Measurements from ENCODE around the gene SEPTIN8.

Gene SEPTIN8

GRCh38 chr5:132821791-132822190, 44.8 kb upstream of the SEPTIN8 start:
- DNase-seq, result no peak
- no peak overlapping the region for H2BK5ac ChIP-seq (ENCODE audit: low read depth, low read length, poor library complexity)
- no peak overlapping the region for H3K23ac ChIP-seq (ENCODE audit: low read length)
- no peak overlapping the region for H2AK5ac ChIP-seq (ENCODE audit: low read length)
- no peak overlapping the region for H3K4me3 ChIP-seq (ENCODE audit: low read depth, low read length)
- no peak overlapping the region for H3K4me2 ChIP-seq (ENCODE audit: low read length)
- no CpG with 5 or more reads among the region's 1 CpG for WGBS (ENCODE audit: extremely low coverage, insufficient coverage, insufficient read length)
- H2BK120ac ChIP-seq (ENCODE audit: insufficient read depth, low read length, poor library complexity), result no peak overlapping the region
- H4K8ac ChIP-seq (ENCODE audit: low read depth, low read length), result no peak overlapping the region
- H4K91ac ChIP-seq (ENCODE audit: low read depth, low read length), result peak overlapping the region; percentile 6
- H2AFZ ChIP-seq (ENCODE audit: insufficient read depth, low read length, poor library complexity), result no peak overlapping the region
- no peak overlapping the region for H2BK12ac ChIP-seq (ENCODE audit: low read length)
- H3K14ac ChIP-seq (ENCODE audit: low read length), result no peak overlapping the region
- H3K9me3 ChIP-seq (ENCODE audit: insufficient read depth, low read depth, low read length), result no peaks in the 10 kb centered on the region
- peaks cover 19 to 32% of the 10 kb centered on the region in 2 experiments for H3K4me1 ChIP-seq (ENCODE audit: control insufficient read depth in 1 of 2, insufficient read depth in 2 of 2, low read length in 2 of 2)
- peaks cover 14% of the 10 kb centered on the region for H3K79me1 ChIP-seq (ENCODE audit: low read length)
- H3K9ac ChIP-seq (ENCODE audit: low read length), result no peak overlapping the region
- H3K27me3 ChIP-seq (ENCODE audit: insufficient read depth, low read length), result no peaks in the 10 kb centered on the region
- H3K4ac ChIP-seq (ENCODE audit: low read depth, low read length), result no peak overlapping the region
- no peak overlapping the region for H3K27ac ChIP-seq (ENCODE audit: low read depth, low read length)
- H3K18ac ChIP-seq (ENCODE audit: low read length), result no peak overlapping the region
- no peak overlapping the region for H4K12ac ChIP-seq (ENCODE audit: low read depth, low read length)
- H3K36me3 ChIP-seq (ENCODE audit: control insufficient read depth in 1 of 2, insufficient read depth in 2 of 2, low read length in 2 of 2), result peaks cover 0 to 3% of the 10 kb centered on the region in 2 experiments
- no peaks in the 10 kb centered on the region for H3K79me2 ChIP-seq (ENCODE audit: control insufficient read depth, insufficient read depth, low read length, poor library complexity)

- no peak overlapping the region for H3K23ac ChIP-seq (ENCODE audit: low read length)
- H2AFZ ChIP-seq (ENCODE audit: insufficient read depth, low read length, poor library complexity), result no peak overlapping the region
- H4K91ac ChIP-seq (ENCODE audit: low read depth, low read length), result no peak overlapping the region
- H3K4ac ChIP-seq (ENCODE audit: low read depth, low read length), result no peak overlapping the region
- H3K18ac ChIP-seq (ENCODE audit: low read length), result no peak overlapping the region
- H3K14ac ChIP-seq (ENCODE audit: low read length), result no peak overlapping the region
- no peak overlapping the region for H3K27ac ChIP-seq (ENCODE audit: low read depth, low read length)
- peaks cover 18 to 30% of the 10 kb centered on the region in 2 experiments for H3K4me1 ChIP-seq (ENCODE audit: control insufficient read depth in 1 of 2, insufficient read depth in 2 of 2, low read length in 2 of 2)
- no peaks in the 10 kb centered on the region for H3K79me2 ChIP-seq (ENCODE audit: control insufficient read depth, insufficient read depth, low read length, poor library complexity)
- H3K36me3 ChIP-seq (ENCODE audit: control insufficient read depth in 1 of 2, insufficient read depth in 2 of 2, low read length in 2 of 2), result peaks cover 0 to 3% of the 10 kb centered on the region in 2 experiments
- H3K9ac ChIP-seq (ENCODE audit: low read length), result no peak overlapping the region
- no peak for DNase-seq
- no peak overlapping the region for H3K4me3 ChIP-seq (ENCODE audit: low read depth, low read length)
- no peak overlapping the region for H2BK5ac ChIP-seq (ENCODE audit: low read depth, low read length, poor library complexity)
- no peak overlapping the region for H2AK5ac ChIP-seq (ENCODE audit: low read length)
- H2BK12ac ChIP-seq (ENCODE audit: low read length), result no peak overlapping the region
- H4K8ac ChIP-seq (ENCODE audit: low read depth, low read length), result no peak overlapping the region
- H3K9me3 ChIP-seq (ENCODE audit: insufficient read depth, low read depth, low read length), result no peaks in the 10 kb centered on the region
- H3K79me1 ChIP-seq (ENCODE audit: low read length), result peaks cover 14% of the 10 kb centered on the region
- no peaks in the 10 kb centered on the region for H3K27me3 ChIP-seq (ENCODE audit: insufficient read depth, low read length)
- H3K4me2 ChIP-seq (ENCODE audit: low read length), result no peak overlapping the region
- H2BK120ac ChIP-seq (ENCODE audit: insufficient read depth, low read length, poor library complexity), result no peak overlapping the region
- no peak overlapping the region for H4K12ac ChIP-seq (ENCODE audit: low read depth, low read length)
- no CpG with 5 or more reads among the region's 3 CpGs for WGBS (ENCODE audit: extremely low coverage, insufficient coverage, insufficient read length)
Observed at GRCh38 chr5:132821350-132821749, 44.3 kb upstream of the SEPTIN8 start.

- peaks cover 13 to 20% of the 10 kb centered on the region in 2 experiments for H3K4me1 ChIP-seq (ENCODE audit: control insufficient read depth in 1 of 2, insufficient read depth in 2 of 2, low read length in 2 of 2)
- no peaks in the 10 kb centered on the region for H3K27me3 ChIP-seq (ENCODE audit: insufficient read depth, low read length)
- H2BK12ac ChIP-seq (ENCODE audit: low read length), result peak overlapping the region; percentile 41
- H4K91ac ChIP-seq (ENCODE audit: low read depth, low read length), result peak overlapping the region; percentile 45
- no peak overlapping the region for H3K4me2 ChIP-seq (ENCODE audit: low read length)
- no peak overlapping the region for H3K4ac ChIP-seq (ENCODE audit: low read depth, low read length)
- peaks cover 0 to 3% of the 10 kb centered on the region in 2 experiments for H3K36me3 ChIP-seq (ENCODE audit: control insufficient read depth in 1 of 2, insufficient read depth in 2 of 2, low read length in 2 of 2)
- H3K9ac ChIP-seq (ENCODE audit: low read length), result no peak overlapping the region
- no peak overlapping the region for H3K23ac ChIP-seq (ENCODE audit: low read length)
- H2AFZ ChIP-seq (ENCODE audit: insufficient read depth, low read length, poor library complexity), result peak overlapping the region; percentile 40
- H3K9me3 ChIP-seq (ENCODE audit: insufficient read depth, low read depth, low read length), result no peaks in the 10 kb centered on the region
- peaks cover 6% of the 10 kb centered on the region for H3K79me1 ChIP-seq (ENCODE audit: low read length)
- no peak overlapping the region for H4K12ac ChIP-seq (ENCODE audit: low read depth, low read length)
- H3K79me2 ChIP-seq (ENCODE audit: control insufficient read depth, insufficient read depth, low read length, poor library complexity), result no peaks in the 10 kb centered on the region
- WGBS (ENCODE audit: extremely low coverage, insufficient coverage, insufficient read length), result no CpG with 5 or more reads among the region's 15 CpGs
- no peak overlapping the region for H3K27ac ChIP-seq (ENCODE audit: low read depth, low read length)
- DNase-seq, result peak; percentile 93 to 98
- no peak overlapping the region for H3K18ac ChIP-seq (ENCODE audit: low read length)
- H2AK5ac ChIP-seq (ENCODE audit: low read length), result no peak overlapping the region
- no peak overlapping the region for H2BK5ac ChIP-seq (ENCODE audit: low read depth, low read length, poor library complexity)
- H2BK120ac ChIP-seq (ENCODE audit: insufficient read depth, low read length, poor library complexity), result no peak overlapping the region
- no peak overlapping the region for H3K4me3 ChIP-seq (ENCODE audit: low read depth, low read length)
- H3K14ac ChIP-seq (ENCODE audit: low read length), result no peak overlapping the region
- H4K8ac ChIP-seq (ENCODE audit: low read depth, low read length), result peak overlapping the region; percentile 33
Observed at GRCh38 chr5:132820162-132820754, 43.2 kb upstream of the SEPTIN8 start.

GRCh38 chr5:132819468-132819867, 42.4 kb upstream of the SEPTIN8 start:
- Histone ChIP-seq H2AFZ (ENCODE audit: insufficient read depth, low read length, poor library complexity) (no peak overlapping the region), H3K18ac (ENCODE audit: low read length) (no peak overlapping the region), H3K14ac (ENCODE audit: low read length) (no peak overlapping the region), H2BK120ac (ENCODE audit: insufficient read depth, low read length, poor library complexity) (peak overlapping the region; percentile 3), H4K8ac (ENCODE audit: low read depth, low read length) (no peak overlapping the region), H3K79me1 (ENCODE audit: low read length) (peaks cover 9% of the 10 kb centered on the region), H2BK5ac (ENCODE audit: low read depth, low read length, poor library complexity) (no peak overlapping the region), H3K27me3 (ENCODE audit: insufficient read depth, low read length) (no peaks in the 10 kb centered on the region), H3K9ac (ENCODE audit: low read length) (no peak overlapping the region), H3K79me2 (ENCODE audit: control insufficient read depth, insufficient read depth, low read length, poor library complexity) (peaks cover 3% of the 10 kb centered on the region), H2AK5ac (ENCODE audit: low read length) (peak overlapping the region; percentile 49), H3K36me3 (ENCODE audit: control insufficient read depth in 1 of 2, insufficient read depth in 2 of 2, low read length in 2 of 2) (peaks cover 4 to 6% of the 10 kb centered on the region in 2 experiments), H3K4me1 (ENCODE audit: control insufficient read depth in 1 of 2, insufficient read depth in 2 of 2, low read length in 2 of 2) (peaks cover 21 to 27% of the 10 kb centered on the region in 2 experiments), H4K12ac (ENCODE audit: low read depth, low read length) (no peak overlapping the region), H2BK12ac (ENCODE audit: low read length) (peak overlapping the region; percentile 6), H3K27ac (ENCODE audit: low read depth, low read length) (no peak overlapping the region), H3K4ac (ENCODE audit: low read depth, low read length) (peak overlapping the region; percentile 16), H3K9me3 (ENCODE audit: insufficient read depth, low read depth, low read length) (peaks cover 5% of the 10 kb centered on the region), H3K23ac (ENCODE audit: low read length) (no peak overlapping the region), H3K4me3 (ENCODE audit: low read depth, low read length) (no peak overlapping the region), H4K91ac (ENCODE audit: low read depth, low read length) (peak overlapping the region; percentile 38), H3K4me2 (ENCODE audit: low read length) (no peak overlapping the region)
- WGBS (ENCODE audit: extremely low coverage, insufficient coverage, insufficient read length), result no CpG with 5 or more reads among the region's 26 CpGs
- peak in 1 of 2 donors; percentile 19 for DNase-seq
